Astrocyte (in vitro differentiated cells and primary cell): ENCODE measurements around the gene CCR8.

Experiments
- CTCF ChIP-seq: IDR thresholded peaks from 2 replicates; pipeline ENCODE4 v1.5.1; 2011; ENCODE audit warnings: low read depth, mild to moderate bottlenecking, inconsistent platforms, low read length, moderate library complexity; ENCODE audit not compliant: insufficient read depth
- EZH2 ChIP-seq: IDR thresholded peaks from 2 replicates; pipeline ENCODE4 v1.6.1; 2012; ENCODE audit warnings: mild to moderate bottlenecking, low read length, inconsistent platforms; ENCODE audit not compliant: insufficient read depth

GRCh38 chr3:39285332-39285731, 44.2 kb upstream of the CCR8 start:
- TF ChIP-seq CTCF = no peak
- no peak for TF ChIP-seq EZH2
